A549 (cell line): ENCODE measurements around the gene FBXO41. TPM values are rescaled to one million over a fixed set of nuclear protein-coding genes. Genes with fewer than 3 reads are reported as not detected.

Source experiments
- ATAC-seq, 2 experiments: fragments of 200-7000 bp in 1 of 2; fragments of >200 bp in 1 of 2; cut with Nextera tagmentation in 1 of 2; cut with Tn5 transposase in 1 of 2; 3 replicates each; pipeline versions ENCODE4 v1.8.0 to v1.9.1; 2018 to 2020; ENCODE audit warnings: mild to moderate bottlenecking in 1 of 2, moderate library complexity in 1 of 2
- CTCF ChIA-PET: fragments of 300-600 bp; sonication (Branson Sonifier 250); formaldehyde crosslinking; extraction: SDS; loops from one replicate; lab custom pipeline; 2021; ENCODE audit warnings: antibody characterized with exemption, inconsistent platforms; lab: Yijun Ruan, JAX
- POLR2A ChIA-PET: fragments of 350-600 bp; formaldehyde crosslinking; extraction: SDS; loops from one replicate; lab custom pipeline; 2021; ENCODE audit warnings: antibody characterized with exemption, inconsistent platforms; lab: Yijun Ruan, JAX
- DNase-seq, 2 experiments: peaks; one replicate each; pipeline versions ENCODE4 v3.0.0 to v3.0.0-alpha.2; 2011 to 2016; ENCODE audit warnings: low read depth in 1 of 2, low spot score in 1 of 2
- FAIRE-seq: peaks from 2 replicates; lab custom pipeline; 2011; peaks lifted over from hg19 to GRCh38; lab: Jason Lieb, UNC
- H3K27ac ChIP-seq, 2 experiments: fragments of >200 bp; sonication (Bioruptor Twin); formaldehyde crosslinking; 3 replicates each; pipeline ENCODE4 v1.5.1; 2016 to 2017
- H3K4me1 ChIP-seq: fragments of >200 bp; sonication (Bioruptor Twin); formaldehyde crosslinking; 3 replicates; pipeline ENCODE4 v1.6.1; 2016
- H3K4me2 ChIP-seq: fragments of >200 bp; sonication (Bioruptor Twin); formaldehyde crosslinking; 3 replicates; pipeline ENCODE4 v1.6.1; 2016
- H3K4me3 ChIP-seq: fragments of >200 bp; sonication (Bioruptor Twin); formaldehyde crosslinking; 3 replicates; pipeline ENCODE4 v1.5.1; 2016
- H3K9me3 ChIP-seq: fragments of >200 bp; sonication (Bioruptor Twin); formaldehyde crosslinking; 3 replicates; pipeline ENCODE4 v1.6.1; 2016
- BCL3 ChIP-seq: fragments of >200 bp; sonication (Bioruptor Twin); formaldehyde crosslinking; IDR thresholded peaks from 3 replicates; pipeline ENCODE4 v1.6.1; 2016
- BHLHE40 ChIP-seq: IDR thresholded peaks from 2 replicates; pipeline ENCODE4 v1.6.1; 2012; ENCODE audit warnings: low read depth, low read length, inconsistent platforms
- CBX8 ChIP-seq: fragments of 200-600 bp; sonication (generic); IDR thresholded peaks from 2 replicates; pipeline ENCODE4 v1.6.1; 2016
- CTCF ChIP-seq: fragments of >200 bp; sonication (Bioruptor Twin); formaldehyde crosslinking; IDR thresholded peaks from 3 replicates; pipeline ENCODE4 v1.5.1; 2016
- EHF ChIP-seq: fragments of 250-450 bp; sonication (Bioruptor Pico); IDR thresholded peaks from 2 replicates; pipeline ENCODE4 v1.5.0; 2020; ENCODE audit warnings: mild to moderate bottlenecking
- FOSB ChIP-seq: fragments of 250-450 bp; sonication (Bioruptor Pico); IDR thresholded peaks from 2 replicates; pipeline ENCODE4 v1.5.0; 2020; ENCODE audit warnings: mild to moderate bottlenecking, moderate library complexity
- HOXA7 ChIP-seq: fragments of 250-450 bp; sonication (Bioruptor Pico); IDR thresholded peaks from 2 replicates; pipeline ENCODE4 v1.5.0; 2020; ENCODE audit warnings: mild to moderate bottlenecking, moderate library complexity
- HOXB5 ChIP-seq: fragments of 250-450 bp; sonication (Bioruptor Pico); IDR thresholded peaks from 2 replicates; pipeline ENCODE4 v1.5.0; 2020; ENCODE audit warnings: mild to moderate bottlenecking, moderate library complexity
- JUN ChIP-seq, 2 experiments: fragments of >200 bp; sonication (Bioruptor Twin); formaldehyde crosslinking; IDR thresholded peaks; 2 replicates in 1 of 2; 3 replicates in 1 of 2; pipeline ENCODE4 v1.6.1; 2016 to 2017
- KDM5A ChIP-seq: fragments of 200-600 bp; sonication (generic); IDR thresholded peaks from 2 replicates; pipeline ENCODE4 v1.6.1; 2016; ENCODE audit warnings: antibody characterized with exemption, mild to moderate bottlenecking
- MAFK ChIP-seq: fragments of 450-650 bp; IDR thresholded peaks from 2 replicates; pipeline ENCODE4 v1.6.1; 2014; ENCODE audit not compliant: partially characterized antibody
- MAX ChIP-seq: IDR thresholded peaks from 2 replicates; pipeline ENCODE4 v1.6.1; 2012
- NFE2L2 ChIP-seq: fragments of 150-350 bp; conservative IDR thresholded peaks from 2 replicates; pipeline ENCODE4 v1.6.1; 2014; ENCODE audit warnings: low read length
- NPAS2 ChIP-seq: fragments of 250-450 bp; sonication (Bioruptor Pico); IDR thresholded peaks from 2 replicates; pipeline ENCODE4 v1.8.0; 2022; ENCODE audit warnings: mild to moderate bottlenecking, moderate library complexity, borderline replicate concordance
- NR3C1 ChIP-seq: fragments of >200 bp; sonication (Bioruptor Twin); formaldehyde crosslinking; IDR thresholded peaks from 3 replicates; pipeline ENCODE4 v1.6.1; 2017
- POLR2A ChIP-seq: IDR thresholded peaks from 2 replicates; pipeline ENCODE4 v1.6.1; 2012; ENCODE audit warnings: mild to moderate bottlenecking, low read length
- RARB ChIP-seq: fragments of 250-450 bp; sonication (Bioruptor Pico); IDR thresholded peaks from 2 replicates; pipeline ENCODE4 v1.8.0; 2021; ENCODE audit warnings: mild to moderate bottlenecking, moderate library complexity
- REST ChIP-seq: fragments of 200-600 bp; sonication (generic); IDR thresholded peaks from 2 replicates; pipeline ENCODE4 v1.6.1; 2016; ENCODE audit warnings: antibody characterized with exemption, mild to moderate bottlenecking, moderate library complexity
- RFX5 ChIP-seq: fragments of 450-650 bp; IDR thresholded peaks from 2 replicates; pipeline ENCODE4 v1.7.1; 2014; ENCODE audit warnings: antibody characterized with exemption, mild to moderate bottlenecking, moderate library complexity
- USF2 ChIP-seq: fragments of 450-650 bp; IDR thresholded peaks from 2 replicates; pipeline ENCODE4 v1.6.1; 2014; ENCODE audit warnings: antibody characterized with exemption
- ZC3H11A ChIP-seq: fragments of 450-650 bp; IDR thresholded peaks from 2 replicates; pipeline ENCODE4 v1.6.1; 2014; ENCODE audit warnings: antibody characterized with exemption, mild to moderate bottlenecking
- ZFP36 ChIP-seq: fragments of 450-650 bp; IDR thresholded peaks from 2 replicates; pipeline ENCODE4 v1.6.1; 2014; ENCODE audit warnings: borderline replicate concordance; ENCODE audit not compliant: partially characterized antibody
- ZNF302 ChIP-seq: fragments of 250-450 bp; sonication (Bioruptor Pico); IDR thresholded peaks from 2 replicates; pipeline ENCODE4 v1.9.0; 2021; ENCODE audit warnings: inconsistent platforms, mild to moderate bottlenecking, moderate library complexity
- ZSCAN20 ChIP-seq: fragments of 250-450 bp; sonication (Bioruptor Pico); IDR thresholded peaks from 2 replicates; pipeline ENCODE4 v1.8.0; 2022; ENCODE audit warnings: mild to moderate bottlenecking, moderate library complexity
- WGBS: methylation state at CpG from one replicate; pipeline ENCODE4 v1.1.6; 2017; ENCODE audit errors: missing lambda C conversion rate; 5-methylcytosine and 5-hydroxymethylcytosine counted together
- polyA plus RNA-seq, 4 experiments: library from polyadenylated mRNA; depleted of rRNA in 3 of 4; stranded (reverse); fragments of >200 nt; fragmentation: RNase III in 1 of 4; extraction: RNeasy Plus Mini Kit Qiagen cat#74134 plus additional on column Dnase treatment in 1 of 4; gene quantifications; 2 replicates in 3 of 4; 3 replicates in 1 of 4; pipeline ENCODE4 v1.2.3, GENCODE V29; 2011 to 2017

FBXO41 gene
- polyA plus RNA-seq, 2 of the 4 experiments (the other 2 are of a cell fraction), result 3.2 to 6.4 TPM

GRCh38 chr2:73259704-73260337 is 24.5 kb downstream of the FBXO41 start:
- WGBS, result 96% methylated on average over 4 of the region's 4 CpGs
- CTCF ChIA-PET, result interaction anchor here (0.5 to 4.8 kb wide), 16 partner anchors 9 to 367 kb away, joined by 3 to 50 read pairs (median 6); partner anchors contain the start of genes CCT7, EGR4 and NOTO

GRCh38 chr2:73259276-73259675 is 25.0 kb downstream of the FBXO41 start:
- no peaks in the 10 kb centered on the region for H3K4me1 ChIP-seq
- DNase-seq (no peak), ATAC-seq (no peak), FAIRE-seq (no peak)
- WGBS, result 89% methylated on average over 8 of the region's 8 CpGs
- ChIA-PET CTCF (interaction anchor here (0.6 to 4.8 kb wide), 14 partner anchors 9 to 366 kb away, joined by 3 to 50 read pairs (median 6); partner anchors contain the start of genes CCT7, EGR4 and NOTO), POLR2A (interaction anchor here (1.7 kb wide), 1 partner anchor 25 kb away, joined by 5 read pairs; the partner anchor contains the start of gene CCT7)
- no peak overlapping the region for H3K27ac ChIP-seq
- no peak for TF ChIP-seq EHF (CRISPR knock-in tag)
- no peak for TF ChIP-seq ZNF302
- TF ChIP-seq RFX5, result no peak
- no peak for TF ChIP-seq BHLHE40
- TF ChIP-seq FOSB (CRISPR knock-in tag), result no peak
- TF ChIP-seq MAX, result no peak
- no peak overlapping the region for H3K4me2 ChIP-seq
- H3K9me3 ChIP-seq, result no peaks in the 10 kb centered on the region
- H3K4me3 ChIP-seq, result no peak overlapping the region

More at GRCh38 chr2:73259704-73260337, 24.5 kb downstream of the FBXO41 start:
- H3K4me1 ChIP-seq, result no peaks in the 10 kb centered on the region
- DNase-seq (no peak), FAIRE-seq (no peak), ATAC-seq (peak; percentile 2 to 26; a peak in 4 of 6 replicates)
- no peak overlapping the region for H3K4me2 ChIP-seq
- H3K4me3 ChIP-seq, result no peak overlapping the region
- POLR2A ChIA-PET, result interaction anchor here (1.7 kb wide), 1 partner anchor 26 kb away, joined by 5 read pairs; the partner anchor contains the start of gene CCT7
- H3K27ac ChIP-seq, result no peak overlapping the region
- TF ChIP-seq NPAS2, result no peak
- TF ChIP-seq NFE2L2, result no peak
- no peak for TF ChIP-seq JUN (IDR thresholded peaks at IDR 0.05)
- no peak for TF ChIP-seq RARB (CRISPR knock-in tag)
- no peak for TF ChIP-seq CTCF
- H3K9me3 ChIP-seq, result no peaks in the 10 kb centered on the region

- no peak overlapping the region for H3K27ac ChIP-seq
- 92% methylated on average over 9 of the region's 9 CpGs for WGBS
- CTCF ChIA-PET, result interaction anchor here (0.6 to 4.8 kb wide), 12 partner anchors 10 to 364 kb away, joined by 3 to 50 read pairs (median 6); partner anchors contain the start of genes CCT7 and EGR4
- ATAC-seq, result no peak
- no peak for DNase-seq
- POLR2A ChIA-PET, result no interaction called here
- no peaks in the 10 kb centered on the region for H3K9me3 ChIP-seq
- no peak for TF ChIP-seq REST
- no peak for TF ChIP-seq HOXA7
- TF ChIP-seq ZSCAN20 (CRISPR knock-in tag), result no peak
- no peak for TF ChIP-seq KDM5A
- no peak for TF ChIP-seq CBX8
- TF ChIP-seq BCL3, result no peak
- no peak for TF ChIP-seq NR3C1
- TF ChIP-seq HOXB5, result no peak
- TF ChIP-seq NPAS2, result no peak
- no peak for TF ChIP-seq FOSB (CRISPR knock-in tag)
- no peak for TF ChIP-seq USF2
- no peak for TF ChIP-seq POLR2A
- TF ChIP-seq ZNF302, result no peak
- no peak for TF ChIP-seq ZC3H11A
- TF ChIP-seq ZFP36, result no peak
- no peak for TF ChIP-seq MAFK
- no peak for TF ChIP-seq EHF (CRISPR knock-in tag)
- H3K4me3 ChIP-seq, result no peak overlapping the region
- H3K4me1 ChIP-seq, result no peaks in the 10 kb centered on the region
- no peak overlapping the region for H3K4me2 ChIP-seq
- FAIRE-seq, result no peak
Measured at GRCh38 chr2:73258913-73259215, 25.4 kb downstream of the FBXO41 start.
